Measurements from ENCODE around the gene TP53BP2.

- TF ChIP-seq, protein P1, sequence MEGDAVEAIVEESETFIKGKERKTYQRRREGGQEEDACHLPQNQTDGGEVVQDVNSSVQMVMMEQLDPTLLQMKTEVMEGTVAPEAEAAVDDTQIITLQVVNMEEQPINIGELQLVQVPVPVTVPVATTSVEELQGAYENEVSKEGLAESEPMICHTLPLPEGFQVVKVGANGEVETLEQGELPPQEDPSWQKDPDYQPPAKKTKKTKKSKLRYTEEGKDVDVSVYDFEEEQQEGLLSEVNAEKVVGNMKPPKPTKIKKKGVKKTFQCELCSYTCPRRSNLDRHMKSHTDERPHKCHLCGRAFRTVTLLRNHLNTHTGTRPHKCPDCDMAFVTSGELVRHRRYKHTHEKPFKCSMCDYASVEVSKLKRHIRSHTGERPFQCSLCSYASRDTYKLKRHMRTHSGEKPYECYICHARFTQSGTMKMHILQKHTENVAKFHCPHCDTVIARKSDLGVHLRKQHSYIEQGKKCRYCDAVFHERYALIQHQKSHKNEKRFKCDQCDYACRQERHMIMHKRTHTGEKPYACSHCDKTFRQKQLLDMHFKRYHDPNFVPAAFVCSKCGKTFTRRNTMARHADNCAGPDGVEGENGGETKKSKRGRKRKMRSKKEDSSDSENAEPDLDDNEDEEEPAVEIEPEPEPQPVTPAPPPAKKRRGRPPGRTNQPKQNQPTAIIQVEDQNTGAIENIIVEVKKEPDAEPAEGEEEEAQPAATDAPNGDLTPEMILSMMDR (IDR thresholded peaks at IDR 0.05 in 2 of 3, conservative IDR thresholded peaks at IDR 0.05 in 1 of 3; ENCODE audit: control insufficient read depth in 2 of 3, extremely low read depth in 1 of 3, insufficient read depth in 1 of 3, low read depth in 3 of 3, low read length in 3 of 3) = no peak
- TF ChIP-seq RFX5 (IDR thresholded peaks at IDR 0.05; ENCODE audit: low read depth, low read length) (no peak), CEBPB (IDR thresholded peaks at IDR 0.05; ENCODE audit: borderline replicate concordance in 1 of 2, low read depth in 2 of 2, low read length in 2 of 2) (no peak), NFYB (IDR thresholded peaks at IDR 0.05; ENCODE audit: insufficient read depth, low read depth, low read length) (no peak), POLR2AphosphoS5 (IDR thresholded peaks at IDR 0.05; ENCODE audit: low read length) (no peak), TAF1 (IDR thresholded peaks at IDR 0.05; ENCODE audit: borderline replicate concordance, low read depth, low read length) (no peak), SMC3 (IDR thresholded peaks at IDR 0.05; ENCODE audit: borderline replicate concordance, low read length) (no peak), EGR1 (IDR thresholded peaks at IDR 0.05; ENCODE audit: borderline replicate concordance in 1 of 2, low read depth in 2 of 2, low read length in 2 of 2) (no peak), CHD2 (IDR thresholded peaks at IDR 0.05; ENCODE audit: borderline replicate concordance, low read depth, low read length) (no peak), RAD51 (IDR thresholded peaks at IDR 0.05) (no peak), FOXM1 (IDR thresholded peaks at IDR 0.05; ENCODE audit: low read depth, low read length) (no peak), JUNB (IDR thresholded peaks at IDR 0.05) (no peak)
- TF ChIP-seq, protein P2, sequence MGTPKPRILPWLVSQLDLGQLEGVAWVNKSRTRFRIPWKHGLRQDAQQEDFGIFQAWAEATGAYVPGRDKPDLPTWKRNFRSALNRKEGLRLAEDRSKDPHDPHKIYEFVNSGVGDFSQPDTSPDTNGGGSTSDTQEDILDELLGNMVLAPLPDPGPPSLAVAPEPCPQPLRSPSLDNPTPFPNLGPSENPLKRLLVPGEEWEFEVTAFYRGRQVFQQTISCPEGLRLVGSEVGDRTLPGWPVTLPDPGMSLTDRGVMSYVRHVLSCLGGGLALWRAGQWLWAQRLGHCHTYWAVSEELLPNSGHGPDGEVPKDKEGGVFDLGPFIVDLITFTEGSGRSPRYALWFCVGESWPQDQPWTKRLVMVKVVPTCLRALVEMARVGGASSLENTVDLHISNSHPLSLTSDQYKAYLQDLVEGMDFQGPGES (IDR thresholded peaks at IDR 0.05) = no peak
Observed at GRCh38 chr1:223780318-223780717, 65.4 kb downstream of the TP53BP2 start.

Measured in GM12878 (cell line).